Gastrocnemius medialis (tissue), 4 donors: Measurements from ENCODE around the gene ROBO1. TPM values are rescaled to one million over a fixed set of nuclear protein-coding genes. Genes with fewer than 3 reads are reported as not detected.
"Not testable (repeated sequence)": the region's sequence is repeated elsewhere in the genome, so short reads cannot be mapped to it uniquely, and the experiment has no call there.

Source experiments
- ATAC-seq, 2 donors: fragments of 150-250 bp; one replicate each; pipeline ENCODE4 v1.9.1; 2016
- DNase-seq, 2 donors: peaks; one replicate each; pipeline ENCODE4 v3.0.0-alpha.2; 2019
- H3K27ac ChIP-seq, 4 donors: fragments of 200-600 bp; sonication (generic); 1 replicate in 1 of 4; 2 replicates in 3 of 4; pipeline ENCODE4 v1.5.1; 2016 to 2018; ENCODE audit warnings: mild to moderate bottlenecking in 2 of 4, moderate library complexity in 1 of 4
- H3K27me3 ChIP-seq, 3 donors: fragments of 200-600 bp; sonication (generic) in 2 of 3; 1 replicate in 1 of 3; 2 replicates in 2 of 3; pipeline versions ENCODE4 v1.5.1 to v1.6.0; 2016 to 2019; ENCODE audit warnings: mild to moderate bottlenecking in 1 of 3, moderate library complexity in 1 of 3
- H3K36me3 ChIP-seq, 2 donors: fragments of 200-600 bp; sonication (generic) in 1 of 2; one replicate each; pipeline ENCODE4 v1.5.1; 2017 to 2018
- H3K4me1 ChIP-seq, 2 donors: fragments of 200-600 bp; sonication (generic) in 1 of 2; one replicate each; pipeline ENCODE4 v1.5.1; 2016 to 2017; ENCODE audit warnings: mild to moderate bottlenecking in 2 of 2
- H3K4me3 ChIP-seq, 4 donors: fragments of 200-600 bp; sonication (generic) in 3 of 4; 1 replicate in 1 of 4; 2 replicates in 3 of 4; pipeline ENCODE4 v1.5.1; 2016 to 2019; ENCODE audit warnings: mild to moderate bottlenecking in 2 of 4
- H3K9me3 ChIP-seq, 3 donors: fragments of 200-600 bp; sonication (generic) in 2 of 3; 1 replicate in 1 of 3; 2 replicates in 2 of 3; pipeline ENCODE4 v1.5.1; 2016 to 2019
- CTCF ChIP-seq, 5 experiments: fragments of 450-650 bp in 3 of 5; fragments of 200-600 bp in 2 of 5; sonication (generic) in 2 of 5; IDR thresholded peaks in 4 of 5; conservative IDR thresholded peaks in 1 of 5; 1 replicate in 4 of 5; 2 replicates in 1 of 5; pipeline ENCODE4 v1.5.1; 2016 to 2019; ENCODE audit warnings: antibody characterized with exemption in 5 of 5, mild to moderate bottlenecking in 3 of 5, moderate library complexity in 3 of 5
- POLR2A ChIP-seq, 2 donors: fragments of 450-650 bp; IDR thresholded peaks; one replicate each; pipeline ENCODE4 v1.6.1; 2017; ENCODE audit warnings: antibody characterized with exemption in 2 of 2, mild to moderate bottlenecking in 2 of 2, moderate library complexity in 2 of 2
- in situ Hi-C, 4 donors: fragments of 200-750 bp; cut with MboI; loops; one replicate each; pipeline versions ENCODE4 v1.15.0 to v1.8.0; 2017; ENCODE audit warnings: low sequenced_read_pairs in 4 of 4
- intact Hi-C: fragments of 100-400 bp; cut with DNase I; formaldehyde crosslinking; loops from one replicate; pipeline ENCODE4 v1.15.1; 2023; ENCODE audit warnings: low total_unique reads
- total RNA-seq, 4 donors: library from RNA; depleted of rRNA; stranded (reverse); fragments of >200 nt; gene quantifications; one replicate each; pipeline versions ENCODE4 v1.1.0 to v1.2.3, GENCODE V29; 2016

ROBO1 gene
- total RNA-seq, 4 donors from 2014 or later, result 4.2 to 16.0 (median 9.5) TPM

DNA sequence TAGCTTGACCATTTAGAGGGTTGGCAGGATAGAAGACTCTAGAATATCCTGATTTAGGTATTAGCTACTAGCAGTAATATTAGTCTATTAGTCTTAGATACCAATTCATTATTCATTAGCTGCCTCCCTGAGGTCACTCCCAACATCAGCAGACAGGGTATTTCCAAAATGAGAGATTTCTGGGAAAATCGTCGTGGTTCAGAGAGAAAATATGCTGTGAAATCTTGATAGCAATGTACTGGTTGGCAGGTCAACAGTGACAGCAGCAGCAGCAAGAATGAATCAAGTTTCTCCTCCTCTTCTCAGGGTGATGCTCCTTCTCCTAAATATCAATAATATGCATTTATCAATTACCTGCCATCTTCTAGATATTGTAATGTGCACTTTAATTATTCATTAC lies 41.3 kb upstream of the ROBO1 start:
- H3K27me3 ChIP-seq, result no peaks in the 10 kb centered on the region
- TF ChIP-seq POLR2A (IDR thresholded peaks at IDR 0.05) (no peak), CTCF (IDR thresholded peaks at IDR 0.05 in 4 of 5, conservative IDR thresholded peaks at IDR 0.05 in 1 of 5) (no peak)
- intact Hi-C loops (no loop called here), in situ Hi-C loops (no loop called here)
- DNase-seq (no peak), ATAC-seq (no peak)
- no peaks in the 10 kb centered on the region for H3K36me3 ChIP-seq
- no peak overlapping the region for H3K4me3 ChIP-seq
- no peak overlapping the region for H3K27ac ChIP-seq
- no peaks in the 10 kb centered on the region for H3K9me3 ChIP-seq
- no peaks in the 10 kb centered on the region for H3K4me1 ChIP-seq

GRCh38 chr3:79808515-79808914 lies 40.7 kb upstream of the ROBO1 start:
- Histone ChIP-seq H3K36me3 (no peaks in the 10 kb centered on the region), H3K27me3 (no peaks in the 10 kb centered on the region), H3K27ac (no peak overlapping the region), H3K4me1 (no peaks in the 10 kb centered on the region), H3K9me3 (no peaks in the 10 kb centered on the region), H3K4me3 (no peak overlapping the region)
- intact Hi-C loops (no loop called here), in situ Hi-C loops (no loop called here)
- TF ChIP-seq CTCF (IDR thresholded peaks at IDR 0.05 in 4 of 5, conservative IDR thresholded peaks at IDR 0.05 in 1 of 5), result no peak
- TF ChIP-seq POLR2A (IDR thresholded peaks at IDR 0.05), result no peak
- DNase-seq (no peak), ATAC-seq (no peak)

DNA sequence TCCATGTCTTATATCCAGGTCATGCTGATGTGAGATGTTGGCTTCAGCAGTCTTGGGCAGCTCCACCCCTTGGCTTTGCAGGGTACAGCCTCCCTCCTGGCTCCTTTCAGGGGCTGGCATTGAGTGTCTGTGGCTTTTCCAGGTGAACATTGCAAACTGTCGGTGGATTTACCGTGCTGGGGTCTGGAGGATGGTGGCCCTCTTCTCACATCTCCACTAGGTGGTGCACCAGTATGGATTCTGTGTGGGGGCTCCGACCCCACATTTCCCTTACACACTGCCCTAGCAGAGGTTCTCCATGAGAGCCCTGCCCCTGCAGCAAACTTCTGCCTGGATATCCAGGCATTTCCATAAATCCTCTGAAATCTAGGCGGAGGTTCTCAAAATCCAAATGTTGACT lies 22.4 kb upstream of the ROBO1 start:
- DNase-seq, ATAC-seq, H3K4me3 ChIP-seq, H3K9me3 ChIP-seq, in situ Hi-C loops, H3K36me3 ChIP-seq, H3K4me1 ChIP-seq, H3K27ac ChIP-seq, H3K27me3 ChIP-seq, intact Hi-C loops: not testable (repeated sequence)

- Histone ChIP-seq H3K36me3 (no peaks in the 10 kb centered on the region), H3K4me1 (no peaks in the 10 kb centered on the region), H3K27me3 (peaks cover 0 to 3% (median 0%) of the 10 kb centered on the region in 3 donors), H3K9me3 (no peaks in the 10 kb centered on the region), H3K27ac (no peak overlapping the region), H3K4me3 (no peak overlapping the region)
- no peak for TF ChIP-seq POLR2A (IDR thresholded peaks at IDR 0.05)
- TF ChIP-seq CTCF (IDR thresholded peaks at IDR 0.05 in 4 of 5, conservative IDR thresholded peaks at IDR 0.05 in 1 of 5), result no peak
- intact Hi-C loops (no loop called here), in situ Hi-C loops (no loop called here)
- ATAC-seq (no peak), DNase-seq (no peak)
These were observed 5.5 kb upstream of the ROBO1 start for GRCh38 chr3:79773291-79773690.

- in situ Hi-C loops, result no loop called here
- H3K27me3 ChIP-seq, result peaks cover 8 to 23% (median 15%) of the 10 kb centered on the region in 3 donors
- DNase-seq, result no peak
These were observed 1.4 kb upstream of the ROBO1 start for GRCh38 chr3:79769229-79769628.

More at GRCh38 chr3:79769229-79769628, 1.4 kb upstream of the ROBO1 start:
- H3K9me3 ChIP-seq, result no peaks in the 10 kb centered on the region
- H3K4me1 ChIP-seq, result no peaks in the 10 kb centered on the region
- no peak for ATAC-seq
- intact Hi-C loops, result no loop called here
- no peaks in the 10 kb centered on the region for H3K36me3 ChIP-seq
- H3K27ac ChIP-seq, result no peak overlapping the region
- H3K4me3 ChIP-seq, result no peak overlapping the region
- TF ChIP-seq POLR2A (IDR thresholded peaks at IDR 0.05), result no peak
- no peak for TF ChIP-seq CTCF (IDR thresholded peaks at IDR 0.05 in 4 of 5, conservative IDR thresholded peaks at IDR 0.05 in 1 of 5)
